ENCODE data around the gene FAM53A. TPM values are rescaled to one million over a fixed set of nuclear protein-coding genes. Genes with fewer than 3 reads are reported as not detected.
A peak's percentile ranks its signal among the peaks of the same experiment; 100 is the strongest.

The FAM53A gene
- total RNA-seq, 1 donor from 2014 or later, result 1.7 TPM

GRCh38 chr4:1636490-1637211, 47.5 kb downstream of the FAM53A start:
- intact Hi-C loops (cut with DNase I), result no loop called here
- no peak for ATAC-seq
- no peak overlapping the region for H3K4me3 ChIP-seq
- no peak overlapping the region for H3K27ac ChIP-seq
- H3K36me3 ChIP-seq, result no peaks in the 10 kb centered on the region
- H3K27me3 ChIP-seq (ENCODE audit: low read depth), result no peaks in the 10 kb centered on the region
- H3K9me3 ChIP-seq, result no peaks in the 10 kb centered on the region
- DNase-seq, result no peak
- no peaks in the 10 kb centered on the region for H3K4me1 ChIP-seq
- TF ChIP-seq CTCF (IDR thresholded peaks at IDR 0.05), result no peak

- Histone ChIP-seq H3K4me1 (no peaks in the 10 kb centered on the region), H3K9me3 (no peaks in the 10 kb centered on the region), H3K27ac (no peak overlapping the region), H3K27me3 (ENCODE audit: low read depth) (no peaks in the 10 kb centered on the region), H3K4me3 (no peak overlapping the region), H3K36me3 (no peaks in the 10 kb centered on the region)
- intact Hi-C loops (cut with DNase I), result no loop called here
- ATAC-seq, result peak; percentile 27 to 57
- no peak for DNase-seq
- TF ChIP-seq CTCF (IDR thresholded peaks at IDR 0.05), result no peak
Observed at GRCh38 chr4:1635464-1635863, 48.6 kb downstream of the FAM53A start.

GRCh38 chr4:1633993-1634392, 50.1 kb downstream of the FAM53A start:
- no peak for ATAC-seq
- intact Hi-C loops (cut with DNase I), result no loop called here
- TF ChIP-seq CTCF (IDR thresholded peaks at IDR 0.05), result no peak

GRCh38 chr4:1632109-1633104, 51.7 kb downstream of the FAM53A start:
- no peak for ATAC-seq
- Histone ChIP-seq H3K9me3 (no peaks in the 10 kb centered on the region), H3K27me3 (ENCODE audit: low read depth) (no peaks in the 10 kb centered on the region), H3K27ac (no peak overlapping the region), H3K4me3 (no peak overlapping the region), H3K4me1 (no peaks in the 10 kb centered on the region), H3K36me3 (no peaks in the 10 kb centered on the region)
- no peak for DNase-seq
- no peak for TF ChIP-seq CTCF (IDR thresholded peaks at IDR 0.05)
- intact Hi-C loops (cut with DNase I), result no loop called here

More at GRCh38 chr4:1633993-1634392, 50.1 kb downstream of the FAM53A start:
- Histone ChIP-seq H3K9me3 (no peaks in the 10 kb centered on the region), H3K4me3 (no peak overlapping the region), H3K36me3 (no peaks in the 10 kb centered on the region), H3K27ac (no peak overlapping the region), H3K27me3 (ENCODE audit: low read depth) (no peaks in the 10 kb centered on the region), H3K4me1 (no peaks in the 10 kb centered on the region)
- no peak for DNase-seq

- no peak for TF ChIP-seq CTCF (IDR thresholded peaks at IDR 0.05)
- H3K4me1 ChIP-seq, result no peaks in the 10 kb centered on the region
- intact Hi-C loops (cut with DNase I), result no loop called here
Observed at GRCh38 chr4:1631136-1631535, 53.0 kb downstream of the FAM53A start.

More at GRCh38 chr4:1631136-1631535, 53.0 kb downstream of the FAM53A start:
- Histone ChIP-seq H3K27ac (no peak overlapping the region), H3K4me3 (no peak overlapping the region), H3K36me3 (no peaks in the 10 kb centered on the region), H3K27me3 (ENCODE audit: low read depth) (no peaks in the 10 kb centered on the region), H3K9me3 (no peaks in the 10 kb centered on the region)
- DNase-seq, result no peak
- no peak for ATAC-seq

Measured in lower lobe of right lung (tissue), 2 donors.